ENCODE measurements around the gene CHMP6.

Gene CHMP6

GRCh38 chr17:81034779-81035520 is 43.3 kb downstream of the CHMP6 start, which contains the start of gene BAIAP2:
Gene BAIAP2 (plus strand): TSS chr17:81035151. CDS start chr17:81035255, 104 bp downstream.
- H3K9me3 ChIP-seq (ENCODE audit: control insufficient read depth, insufficient read depth, low read depth, low read length): no peaks in the 10 kb centered on the region
- H3K36me3 ChIP-seq (ENCODE audit: control insufficient read depth, insufficient read depth, low read length): no peaks in the 10 kb centered on the region
- H3K4me1 ChIP-seq (ENCODE audit: control insufficient read depth, insufficient read depth, low read length): peaks cover 22% of the 10 kb centered on the region
- H3K27ac ChIP-seq (ENCODE audit: low read depth, low read length): no peak within 1 kb of the TSS
- peak within 1 kb of the TSS; percentile 86 for H3K4me3 ChIP-seq (ENCODE audit: low read depth, low read length)
- H3K9ac ChIP-seq (ENCODE audit: low read length): peak within 1 kb of the TSS; percentile 72
- H3K27me3 ChIP-seq (ENCODE audit: control insufficient read depth, insufficient read depth, low read length): peaks cover 27% of the 10 kb centered on the region

DNA sequence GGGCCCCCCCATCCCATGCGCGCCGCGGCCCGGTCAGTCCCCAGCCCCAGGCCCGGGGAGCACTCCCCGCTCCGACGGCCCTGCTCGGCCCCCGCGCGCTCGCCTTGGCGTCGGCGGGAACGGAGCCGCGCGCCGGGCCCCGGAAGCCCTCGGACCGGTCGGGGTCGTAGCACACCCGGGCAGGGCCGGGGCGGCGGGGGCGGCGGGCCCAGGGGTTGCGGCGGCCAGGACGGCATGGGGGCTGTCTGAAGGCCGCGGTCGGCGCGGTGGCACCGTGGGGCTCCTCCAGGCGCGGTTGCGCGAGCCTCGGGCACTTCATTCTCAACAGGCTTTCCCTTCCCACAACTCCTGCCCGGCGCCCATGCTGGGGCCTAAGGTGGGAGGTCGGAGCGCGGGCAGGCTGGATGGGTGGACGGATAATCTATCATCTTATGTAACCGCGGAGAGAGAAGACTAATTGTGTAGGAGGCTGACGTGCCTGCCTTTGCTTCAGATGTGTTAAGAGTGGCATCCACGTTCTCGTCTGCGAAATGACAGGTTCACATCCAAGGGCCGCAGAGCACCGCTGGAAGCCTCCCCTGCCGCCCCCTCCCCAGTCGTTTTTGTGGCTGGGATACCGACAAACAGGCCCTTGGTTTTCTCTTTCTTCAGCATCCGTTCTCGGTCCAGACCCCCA is 44.0 kb downstream of the CHMP6 start:
- Histone ChIP-seq H3K36me3 (ENCODE audit: control insufficient read depth, insufficient read depth, low read length) (no peaks in the 10 kb centered on the region), H3K9me3 (ENCODE audit: control insufficient read depth, insufficient read depth, low read depth, low read length) (no peaks in the 10 kb centered on the region), H3K27ac (ENCODE audit: low read depth, low read length) (no peak overlapping the region), H3K27me3 (ENCODE audit: control insufficient read depth, insufficient read depth, low read length) (peaks cover 27% of the 10 kb centered on the region), H3K4me1 (ENCODE audit: control insufficient read depth, insufficient read depth, low read length) (peaks cover 29% of the 10 kb centered on the region), H3K4me3 (ENCODE audit: low read depth, low read length) (peak overlapping the region; percentile 86), H3K9ac (ENCODE audit: low read length) (peak overlapping the region; percentile 38)

GRCh38 chr17:81036197-81036941 is 44.7 kb downstream of the CHMP6 start:
- H3K9me3 ChIP-seq (ENCODE audit: control insufficient read depth, insufficient read depth, low read depth, low read length): no peaks in the 10 kb centered on the region
- no peaks in the 10 kb centered on the region for H3K36me3 ChIP-seq (ENCODE audit: control insufficient read depth, insufficient read depth, low read length)
- H3K9ac ChIP-seq (ENCODE audit: low read length): no peak overlapping the region
- H3K27me3 ChIP-seq (ENCODE audit: control insufficient read depth, insufficient read depth, low read length): peaks cover 27% of the 10 kb centered on the region
- H3K4me3 ChIP-seq (ENCODE audit: low read depth, low read length): peak overlapping the region; percentile 86
- no peak overlapping the region for H3K27ac ChIP-seq (ENCODE audit: low read depth, low read length)
- peaks cover 30% of the 10 kb centered on the region for H3K4me1 ChIP-seq (ENCODE audit: control insufficient read depth, insufficient read depth, low read length)

DNA sequence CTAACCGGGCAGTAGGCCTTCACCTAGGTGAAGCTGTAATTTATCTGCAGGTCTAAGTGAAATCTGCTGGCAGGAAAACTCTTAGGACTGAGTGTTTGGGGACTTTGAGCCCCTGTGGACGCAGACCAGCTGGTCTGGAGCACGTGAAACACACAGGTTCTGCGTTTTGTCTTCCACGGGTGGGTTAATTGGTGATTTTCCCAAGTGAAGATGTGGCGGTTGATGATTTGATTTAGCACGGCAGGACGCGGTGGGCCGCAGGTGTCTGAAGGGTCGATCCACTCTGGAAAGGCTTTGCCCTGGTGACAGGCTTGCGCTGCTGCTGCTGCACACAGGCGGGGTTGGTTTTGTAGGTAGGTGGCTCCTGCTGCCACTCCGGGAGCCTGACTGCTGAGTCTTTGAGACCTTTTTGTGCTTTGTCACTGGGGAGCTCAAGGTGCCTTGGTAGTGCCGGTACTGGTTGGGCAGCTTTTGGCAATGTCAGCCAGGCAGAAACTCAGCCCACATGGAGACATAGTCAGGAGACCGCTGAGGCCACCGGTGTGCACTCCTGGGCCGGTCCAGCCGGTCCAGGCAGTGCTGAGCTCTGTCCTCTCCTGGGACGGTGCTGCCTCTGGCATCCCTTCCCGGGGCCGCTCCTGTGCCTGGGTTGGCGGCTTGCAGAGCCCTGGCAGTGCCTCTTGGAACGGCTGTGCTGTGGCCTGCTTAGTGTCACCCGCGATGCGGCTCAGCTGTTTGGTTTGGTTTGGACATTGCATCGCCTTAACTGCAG is 45.6 kb downstream of the CHMP6 start:
- Histone ChIP-seq H3K27me3 (ENCODE audit: control insufficient read depth, insufficient read depth, low read length) (peaks cover 27% of the 10 kb centered on the region), H3K9me3 (ENCODE audit: control insufficient read depth, insufficient read depth, low read depth, low read length) (no peaks in the 10 kb centered on the region), H3K9ac (ENCODE audit: low read length) (no peak overlapping the region), H3K4me1 (ENCODE audit: control insufficient read depth, insufficient read depth, low read length) (peaks cover 30% of the 10 kb centered on the region), H3K36me3 (ENCODE audit: control insufficient read depth, insufficient read depth, low read length) (no peaks in the 10 kb centered on the region), H3K4me3 (ENCODE audit: low read depth, low read length) (no peak overlapping the region), H3K27ac (ENCODE audit: low read depth, low read length) (no peak overlapping the region)

- Histone ChIP-seq H3K9me3 (ENCODE audit: control insufficient read depth, insufficient read depth, low read depth, low read length) (no peaks in the 10 kb centered on the region), H3K4me1 (ENCODE audit: control insufficient read depth, insufficient read depth, low read length) (peaks cover 33% of the 10 kb centered on the region), H3K4me3 (ENCODE audit: low read depth, low read length) (no peak overlapping the region), H3K36me3 (ENCODE audit: control insufficient read depth, insufficient read depth, low read length) (no peaks in the 10 kb centered on the region), H3K27me3 (ENCODE audit: control insufficient read depth, insufficient read depth, low read length) (peaks cover 23% of the 10 kb centered on the region), H3K27ac (ENCODE audit: low read depth, low read length) (no peak overlapping the region), H3K9ac (ENCODE audit: low read length) (no peak overlapping the region)
Measured at GRCh38 chr17:81037798-81038733, 46.4 kb downstream of the CHMP6 start.

DNA sequence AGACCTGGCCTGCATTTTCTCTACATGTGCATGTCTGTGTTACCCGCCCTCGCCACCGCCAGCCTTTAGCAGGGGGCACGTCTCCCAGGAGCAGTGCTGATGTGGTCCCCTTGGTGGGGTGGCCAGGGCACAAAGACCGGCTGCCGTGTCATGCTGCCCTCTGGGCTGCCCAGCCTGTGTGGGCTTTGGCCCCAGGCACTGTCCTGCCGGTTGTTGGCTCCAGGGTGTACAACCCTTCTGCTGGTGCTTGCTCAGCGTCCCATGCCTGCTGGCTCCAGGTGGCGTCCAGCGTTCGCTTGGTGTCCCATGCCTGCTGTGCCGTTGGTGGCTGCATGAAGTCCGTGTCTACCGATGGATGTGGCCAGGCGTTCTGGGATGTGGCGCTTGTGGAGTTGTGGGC is 47.5 kb downstream of the CHMP6 start:
- Histone ChIP-seq H3K9me3 (ENCODE audit: control insufficient read depth, insufficient read depth, low read depth, low read length) (no peaks in the 10 kb centered on the region), H3K27me3 (ENCODE audit: control insufficient read depth, insufficient read depth, low read length) (peaks cover 13% of the 10 kb centered on the region), H3K27ac (ENCODE audit: low read depth, low read length) (no peak overlapping the region), H3K9ac (ENCODE audit: low read length) (no peak overlapping the region), H3K4me1 (ENCODE audit: control insufficient read depth, insufficient read depth, low read length) (peaks cover 31% of the 10 kb centered on the region), H3K36me3 (ENCODE audit: control insufficient read depth, insufficient read depth, low read length) (no peaks in the 10 kb centered on the region), H3K4me3 (ENCODE audit: low read depth, low read length) (no peak overlapping the region)

DNA sequence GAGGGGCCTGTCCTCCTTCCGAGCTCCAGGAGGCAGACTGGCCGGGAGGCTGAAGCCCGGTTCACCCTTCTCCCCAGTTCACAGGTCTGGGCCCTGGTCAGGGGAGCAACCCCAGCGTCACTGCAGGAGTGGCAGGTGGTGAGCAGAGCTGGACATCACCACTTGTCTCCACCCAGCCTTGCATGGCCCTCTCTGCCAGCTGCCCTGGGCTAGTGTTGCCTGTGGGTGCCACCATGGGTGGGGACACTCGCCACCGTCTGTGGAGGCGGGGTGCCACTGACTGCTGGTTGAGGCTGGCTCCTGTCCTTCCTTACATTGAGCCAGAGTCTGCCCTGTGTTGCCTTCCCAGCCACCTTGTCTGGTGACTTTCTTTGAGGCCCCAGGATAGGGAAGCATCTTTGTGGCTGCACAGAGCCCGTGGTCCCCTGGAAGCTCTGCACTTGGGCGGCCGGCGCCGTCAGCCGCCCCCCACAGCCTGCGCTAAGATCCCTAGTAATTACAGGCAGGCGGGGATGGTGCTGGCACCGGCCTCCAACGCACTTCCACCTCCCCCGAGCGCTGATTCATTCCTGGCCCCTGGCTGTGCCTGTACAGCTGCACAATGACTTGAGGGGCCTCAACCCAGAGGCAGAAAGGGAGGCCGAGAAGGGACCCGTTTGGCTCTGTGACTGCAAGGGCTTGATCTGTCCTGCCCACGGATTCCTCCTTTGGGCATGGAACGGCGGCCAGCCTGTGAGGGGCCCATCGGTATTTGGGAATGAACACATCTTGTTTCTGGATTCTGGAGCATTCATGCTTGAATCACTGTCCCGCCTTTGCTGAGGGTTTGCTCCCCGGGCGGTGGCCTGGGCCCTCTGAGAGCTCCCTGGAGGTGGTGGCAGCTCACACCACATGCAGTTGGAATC is 48.5 kb downstream of the CHMP6 start:
- Histone ChIP-seq H3K27me3 (ENCODE audit: control insufficient read depth, insufficient read depth, low read length) (peaks cover 11% of the 10 kb centered on the region; the same call in 1 of the 2 replicates), H3K36me3 (ENCODE audit: control insufficient read depth, insufficient read depth, low read length) (no peaks in the 10 kb centered on the region), H3K4me3 (ENCODE audit: low read depth, low read length) (no peak overlapping the region), H3K27ac (ENCODE audit: low read depth, low read length) (no peak overlapping the region), H3K9me3 (ENCODE audit: control insufficient read depth, insufficient read depth, low read depth, low read length) (no peaks in the 10 kb centered on the region), H3K9ac (ENCODE audit: low read length) (no peak overlapping the region), H3K4me1 (ENCODE audit: control insufficient read depth, insufficient read depth, low read length) (peaks cover 39% of the 10 kb centered on the region)

DNA sequence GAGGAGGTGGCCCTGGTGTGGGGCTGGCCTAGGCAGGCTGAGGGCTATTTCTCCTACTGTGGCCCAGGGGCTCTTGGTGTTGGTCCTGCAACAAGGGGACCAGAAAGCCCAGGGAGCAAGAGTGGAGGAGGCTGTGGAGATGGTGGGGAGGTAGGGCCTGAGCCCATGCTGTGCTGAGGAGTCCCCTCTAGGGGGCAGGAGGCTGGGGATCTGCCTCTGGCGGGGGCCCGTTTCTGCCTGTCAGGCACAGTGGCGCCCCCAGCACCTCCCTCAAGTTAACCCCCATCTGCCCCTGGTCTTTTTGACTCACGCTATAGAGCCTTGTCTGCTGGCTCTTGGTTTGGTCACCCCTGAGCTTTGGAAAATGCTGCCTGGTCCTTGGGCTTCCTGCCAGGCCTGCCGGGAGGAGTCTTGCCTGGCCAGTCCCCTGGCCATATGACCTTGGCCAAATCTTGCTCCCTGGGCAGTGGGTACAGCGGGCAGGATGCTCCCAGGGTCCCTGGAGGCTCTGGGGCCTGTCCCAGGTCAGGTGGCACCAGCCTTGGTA is 49.2 kb downstream of the CHMP6 start:
- H3K9ac ChIP-seq (ENCODE audit: low read length): no peak overlapping the region
- no peaks in the 10 kb centered on the region for H3K36me3 ChIP-seq (ENCODE audit: control insufficient read depth, insufficient read depth, low read length)
- no peak overlapping the region for H3K27ac ChIP-seq (ENCODE audit: low read depth, low read length)
- no peaks in the 10 kb centered on the region for H3K9me3 ChIP-seq (ENCODE audit: control insufficient read depth, insufficient read depth, low read depth, low read length)
- H3K27me3 ChIP-seq (ENCODE audit: control insufficient read depth, insufficient read depth, low read length): peaks cover 9% of the 10 kb centered on the region; the same call in 1 of the 2 replicates
- no peak overlapping the region for H3K4me3 ChIP-seq (ENCODE audit: low read depth, low read length)
- peaks cover 38% of the 10 kb centered on the region for H3K4me1 ChIP-seq (ENCODE audit: control insufficient read depth, insufficient read depth, low read length)

GRCh38 chr17:81042606-81043005 is 51.0 kb downstream of the CHMP6 start:
- no peak overlapping the region for H3K27ac ChIP-seq (ENCODE audit: low read depth, low read length)
- H3K27me3 ChIP-seq (ENCODE audit: control insufficient read depth, insufficient read depth, low read length): no peaks in the 10 kb centered on the region
- H3K9ac ChIP-seq (ENCODE audit: low read length): no peak overlapping the region
- no peaks in the 10 kb centered on the region for H3K36me3 ChIP-seq (ENCODE audit: control insufficient read depth, insufficient read depth, low read length)
- no peaks in the 10 kb centered on the region for H3K9me3 ChIP-seq (ENCODE audit: control insufficient read depth, insufficient read depth, low read depth, low read length)
- H3K4me3 ChIP-seq (ENCODE audit: low read depth, low read length): no peak overlapping the region
- H3K4me1 ChIP-seq (ENCODE audit: control insufficient read depth, insufficient read depth, low read length): peaks cover 30% of the 10 kb centered on the region

Data from HUES6 (cell line).